LoVo (cell line): ENCODE measurements around the gene SESN2.

Experiments
- DNase-seq: peaks from one replicate; pipeline ENCODE4 v3.0.0-alpha.2; 2016; ENCODE audit warnings: low spot score

The SESN2 gene

DNA sequence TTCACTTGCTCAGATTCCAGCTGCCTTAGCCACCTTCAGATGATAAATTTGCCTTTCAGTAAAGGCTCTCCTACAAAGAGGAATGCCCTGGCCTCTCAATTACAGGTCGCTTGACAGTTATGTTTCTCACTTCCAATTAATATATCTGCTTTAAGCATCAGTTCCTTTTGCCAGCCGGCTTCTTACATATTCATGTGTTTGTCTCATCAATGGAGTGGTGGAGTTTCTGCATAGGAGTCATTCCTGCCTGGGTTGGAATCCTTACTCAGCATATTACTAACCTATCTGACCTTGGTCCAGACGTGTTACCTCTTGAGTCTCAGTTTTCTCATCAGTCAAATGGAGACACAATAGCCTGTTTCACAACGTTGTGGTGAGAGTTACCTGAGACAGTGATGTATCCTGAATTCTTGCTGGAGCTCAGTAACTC is 9.4 kb upstream of the SESN2 start:
- no peak for DNase-seq

DNA sequence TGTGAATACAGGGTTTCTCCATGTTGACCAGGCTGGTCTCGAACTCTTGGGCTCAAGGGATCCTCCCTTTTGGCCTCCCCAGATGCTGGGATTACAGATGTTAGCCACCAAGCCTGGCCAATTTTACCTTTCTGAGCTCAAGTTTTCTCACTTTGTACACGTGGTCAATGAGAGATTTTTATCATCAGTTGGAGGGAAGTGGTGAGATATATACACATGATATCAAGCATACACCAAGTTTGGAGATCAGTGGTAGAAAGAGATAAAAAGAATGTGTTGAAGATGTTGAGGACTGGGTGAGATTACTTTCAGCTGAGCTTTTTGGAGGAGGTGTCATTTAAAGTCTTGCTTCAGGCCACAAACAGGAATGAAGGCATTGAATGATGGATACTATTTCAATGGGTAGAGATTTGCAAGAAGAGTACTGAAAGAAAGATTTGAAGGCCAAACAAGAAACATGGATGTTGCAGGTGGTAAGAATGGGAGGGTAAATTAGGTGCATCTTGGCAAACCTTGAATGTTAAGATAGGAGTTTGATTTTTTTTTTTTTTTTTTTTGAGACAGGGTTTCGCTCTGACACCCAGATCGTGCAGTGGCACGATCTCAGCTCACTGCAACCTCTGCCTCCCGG is 3.0 kb upstream of the SESN2 start:
- DNase-seq, result no peak

DNA sequence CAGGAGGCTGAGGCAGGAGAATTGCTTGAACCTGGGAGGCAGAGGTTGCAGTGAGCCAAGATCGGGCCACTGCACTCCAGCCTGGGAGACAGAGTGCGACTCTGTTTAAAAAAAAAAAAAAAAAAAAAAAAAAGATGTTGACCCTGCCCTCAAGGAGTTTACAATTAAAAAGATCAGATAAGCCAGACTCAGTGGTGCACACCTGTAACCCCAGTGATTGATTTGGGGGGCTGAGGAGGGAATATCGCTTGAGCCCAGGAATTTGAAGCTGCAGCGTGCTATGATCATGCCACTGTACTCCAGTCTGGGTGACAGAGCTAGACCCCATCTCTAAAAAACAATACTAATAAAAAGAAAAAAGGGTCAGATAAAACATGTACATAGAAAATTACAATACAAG is 1.6 kb upstream of the SESN2 start:
- DNase-seq, result no peak

DNA sequence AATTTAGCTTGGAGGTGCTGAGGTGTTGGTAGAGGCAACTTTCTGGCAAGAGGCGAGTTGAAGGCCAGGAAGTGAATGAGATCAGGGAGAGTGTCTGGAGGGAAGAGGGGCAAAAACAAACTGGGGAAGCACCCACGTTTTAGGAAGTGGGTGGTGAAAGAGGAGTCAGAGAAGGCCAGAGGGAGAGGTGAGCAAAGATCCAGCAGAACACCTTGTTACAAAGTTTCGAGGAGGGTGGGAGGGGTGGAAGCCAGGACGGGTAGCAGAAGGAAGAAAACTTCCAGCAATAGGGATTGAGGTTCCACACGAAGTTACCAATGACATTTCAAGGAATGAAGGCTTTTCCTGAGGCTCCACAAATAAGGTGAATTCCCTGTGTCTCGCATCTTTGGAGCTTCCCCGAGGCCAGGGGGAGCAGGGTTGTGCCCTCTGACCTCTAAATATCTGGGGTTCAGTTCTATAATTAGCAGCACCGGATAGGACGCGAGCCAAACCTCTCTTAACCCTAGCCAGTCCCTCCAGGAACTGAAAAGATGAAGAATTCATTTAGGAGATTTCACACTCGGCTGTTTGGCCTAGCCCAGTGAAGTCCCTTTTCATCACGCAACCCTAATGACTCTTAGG is 578 bp upstream of the SESN2 start:
- no peak for DNase-seq

DNA sequence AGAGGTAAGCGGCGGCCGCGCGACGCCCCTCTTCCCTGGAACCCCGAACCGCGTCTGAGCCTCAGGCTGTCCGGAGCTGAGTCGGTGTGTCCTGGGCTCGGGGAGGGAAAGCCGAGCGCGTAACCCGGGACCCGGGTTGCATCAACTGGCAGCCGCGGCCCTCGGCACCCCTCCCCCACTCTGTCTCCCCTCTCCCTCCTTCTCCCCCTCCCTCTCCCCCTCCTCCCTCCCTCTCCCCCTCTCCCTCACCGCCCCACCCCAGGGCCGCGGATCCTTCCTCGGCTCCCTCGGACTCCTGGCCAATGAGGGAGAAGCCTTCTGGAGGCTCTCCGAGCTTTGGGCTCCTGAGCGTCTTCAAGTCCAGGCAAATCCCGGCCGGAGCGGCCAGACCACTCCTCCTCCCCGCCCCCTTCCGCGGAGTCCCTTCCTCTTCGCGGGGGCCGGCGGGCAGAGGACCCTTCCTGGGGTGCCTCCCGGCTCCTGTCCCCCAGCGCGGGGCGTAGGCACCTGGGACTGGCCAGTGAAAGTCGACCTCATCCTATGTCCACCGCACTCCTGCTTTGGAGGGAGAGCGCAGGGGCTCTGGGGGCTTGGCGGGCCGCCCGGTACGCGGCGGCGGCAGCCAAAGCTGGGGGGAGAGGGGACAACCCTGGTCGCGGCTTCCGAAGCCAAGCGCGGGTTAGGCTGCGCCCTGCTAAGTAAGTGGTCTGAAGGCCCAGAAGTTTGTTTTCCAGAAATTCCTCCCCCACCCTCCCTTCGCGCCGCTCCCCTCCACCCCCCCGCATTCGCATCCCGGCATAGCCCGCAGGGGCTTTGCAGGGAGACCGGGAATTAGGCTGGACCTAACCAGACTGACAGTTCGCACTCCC is 850 bp downstream of the SESN2 start:
- peak; percentile 39 for DNase-seq

DNA sequence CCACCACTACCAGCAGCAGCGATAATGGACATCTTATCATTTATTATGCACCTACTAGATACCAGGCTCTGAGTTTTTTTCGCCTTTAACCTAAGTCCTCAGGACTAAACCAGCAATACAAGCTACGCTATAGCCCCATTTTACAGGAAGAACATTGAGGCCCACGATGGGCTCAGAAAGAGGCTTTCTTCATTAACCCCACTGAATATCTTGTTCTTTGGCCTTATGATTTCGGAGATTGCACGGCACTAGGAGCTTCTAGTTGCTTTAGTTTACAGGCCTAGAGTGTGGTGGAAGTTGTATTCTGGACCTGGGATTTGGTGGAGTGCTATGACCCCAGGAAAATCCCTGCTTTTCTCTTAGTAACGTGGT is 1.5 kb downstream of the SESN2 start:
- DNase-seq, result no peak

DNA sequence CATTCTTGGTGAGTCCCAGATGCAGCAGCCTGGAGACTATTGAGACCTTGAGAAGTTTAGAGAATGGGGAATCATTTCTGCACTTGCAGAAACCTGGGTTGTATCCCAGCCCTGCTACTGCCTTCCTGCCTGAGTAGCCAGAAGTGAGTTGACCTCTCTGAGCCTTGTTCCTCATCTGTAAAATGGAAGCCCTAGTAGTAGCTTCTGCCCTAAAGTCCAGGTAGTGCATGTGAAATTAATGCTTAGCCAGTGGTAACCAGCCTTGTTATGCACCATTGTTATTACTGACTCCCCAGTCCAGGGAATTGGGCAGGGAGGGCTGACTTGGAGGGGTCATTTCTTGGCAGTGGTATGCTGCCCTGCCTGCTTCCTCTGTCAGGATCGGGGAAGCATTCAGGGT is 5.6 kb downstream of the SESN2 start:
- DNase-seq, result no peak

DNA sequence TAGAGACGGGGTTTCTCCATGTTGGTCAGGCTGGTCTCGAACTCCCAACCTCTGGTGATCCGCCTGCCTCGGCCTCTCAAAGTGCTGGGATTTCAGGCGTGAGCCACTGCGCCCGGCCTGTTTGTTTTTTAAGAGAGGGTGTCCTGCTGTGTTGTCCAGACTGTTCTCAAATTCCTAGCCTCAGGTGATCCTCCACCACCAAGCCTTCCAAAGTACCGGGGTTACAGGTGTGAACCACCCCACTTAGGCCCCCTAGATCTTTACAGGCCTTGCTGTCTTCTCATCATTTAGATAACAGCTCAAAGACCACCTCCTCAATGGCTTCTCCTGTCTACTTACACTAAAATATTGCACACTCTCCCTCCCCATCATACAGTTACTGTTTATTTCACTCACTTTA is 6.3 kb downstream of the SESN2 start:
- no peak for DNase-seq

DNA sequence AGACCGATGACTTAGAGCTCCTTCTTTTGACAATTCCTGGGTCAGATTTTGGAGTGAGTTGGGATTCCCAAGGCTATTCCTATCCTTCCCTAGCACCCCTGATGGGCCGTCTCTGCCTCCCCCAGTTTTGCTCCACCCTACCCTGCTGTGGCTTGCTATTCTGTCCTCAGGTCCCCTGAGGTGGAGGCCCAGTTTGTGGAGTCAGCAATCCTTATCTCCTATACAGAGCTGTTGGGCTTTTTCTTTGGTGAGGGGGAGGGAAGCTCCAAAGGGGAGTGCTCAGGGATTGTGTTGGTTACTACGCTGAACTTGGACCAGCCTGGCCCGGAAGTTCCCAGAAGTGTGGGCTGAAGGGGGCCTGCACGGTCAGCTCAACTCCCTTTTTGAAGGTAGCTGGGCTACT is 7.6 kb downstream of the SESN2 start:
- DNase-seq, result no peak

DNA sequence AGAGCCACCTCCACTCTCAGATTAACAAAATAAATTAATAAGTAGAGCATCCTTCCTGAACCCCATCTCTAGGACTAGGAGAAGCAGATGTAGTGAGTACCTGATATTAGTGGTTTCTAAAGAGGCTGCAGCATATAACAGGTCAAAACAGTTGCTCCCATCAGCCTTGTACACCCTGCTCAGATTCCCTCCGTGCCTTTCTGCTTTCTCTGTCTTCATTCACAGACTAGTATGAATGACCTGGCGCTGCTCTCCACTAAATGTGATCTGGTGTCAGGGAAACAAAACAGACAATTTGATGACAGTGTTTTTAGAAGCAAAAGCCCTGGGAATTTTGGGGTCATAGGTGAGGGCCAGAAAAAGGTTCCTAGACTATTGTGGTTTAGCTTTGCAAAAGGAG is 8.3 kb downstream of the SESN2 start:
- no peak for DNase-seq

DNA sequence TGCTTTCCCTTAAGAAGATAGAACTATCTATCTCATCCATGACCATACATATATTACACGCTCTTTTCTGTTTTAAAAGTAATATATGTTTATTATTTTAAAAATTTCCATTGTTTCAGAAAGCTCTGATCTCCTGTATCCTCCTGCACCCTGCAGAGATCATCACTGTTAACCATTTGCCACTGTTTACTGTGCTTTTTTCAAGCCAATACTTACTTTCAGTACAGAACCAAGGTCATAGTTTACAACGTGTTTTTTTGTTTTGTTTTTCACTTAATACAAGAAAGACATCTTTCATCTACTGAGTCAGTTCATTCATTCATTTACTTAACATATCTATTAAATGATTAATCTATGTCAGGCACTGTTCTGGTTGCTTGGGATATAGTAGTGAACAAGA is 10.2 kb downstream of the SESN2 start:
- DNase-seq, result no peak

DNA sequence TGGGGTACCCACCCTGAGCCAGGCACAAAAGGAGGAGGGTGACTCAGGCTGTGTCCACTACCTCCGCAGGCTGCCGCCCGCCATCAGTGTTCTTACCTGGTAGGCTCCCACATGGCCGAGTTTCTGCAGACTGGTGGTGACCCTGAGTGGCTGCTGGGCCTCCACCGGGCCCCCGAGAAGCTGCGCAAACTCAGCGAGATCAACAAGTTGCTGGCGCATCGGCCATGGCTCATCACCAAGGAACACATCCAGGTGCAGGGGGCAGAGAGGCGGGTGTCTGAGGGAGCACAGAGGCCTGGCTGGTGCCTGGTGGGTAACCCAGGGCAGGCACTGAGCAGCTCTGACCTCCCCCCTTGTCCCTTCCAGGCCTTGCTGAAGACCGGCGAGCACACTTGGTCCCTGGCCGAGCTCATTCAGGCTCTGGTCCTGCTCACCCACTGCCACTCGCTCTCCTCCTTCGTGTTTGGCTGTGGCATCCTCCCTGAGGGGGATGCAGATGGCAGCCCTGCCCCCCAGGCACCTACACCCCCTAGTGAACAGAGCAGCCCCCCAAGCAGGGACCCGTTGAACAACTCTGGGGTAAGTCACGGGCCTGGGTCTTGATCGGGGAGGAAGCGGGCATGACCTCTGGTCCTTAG is 13.0 kb downstream of the SESN2 start:
- DNase-seq, result no peak

DNA sequence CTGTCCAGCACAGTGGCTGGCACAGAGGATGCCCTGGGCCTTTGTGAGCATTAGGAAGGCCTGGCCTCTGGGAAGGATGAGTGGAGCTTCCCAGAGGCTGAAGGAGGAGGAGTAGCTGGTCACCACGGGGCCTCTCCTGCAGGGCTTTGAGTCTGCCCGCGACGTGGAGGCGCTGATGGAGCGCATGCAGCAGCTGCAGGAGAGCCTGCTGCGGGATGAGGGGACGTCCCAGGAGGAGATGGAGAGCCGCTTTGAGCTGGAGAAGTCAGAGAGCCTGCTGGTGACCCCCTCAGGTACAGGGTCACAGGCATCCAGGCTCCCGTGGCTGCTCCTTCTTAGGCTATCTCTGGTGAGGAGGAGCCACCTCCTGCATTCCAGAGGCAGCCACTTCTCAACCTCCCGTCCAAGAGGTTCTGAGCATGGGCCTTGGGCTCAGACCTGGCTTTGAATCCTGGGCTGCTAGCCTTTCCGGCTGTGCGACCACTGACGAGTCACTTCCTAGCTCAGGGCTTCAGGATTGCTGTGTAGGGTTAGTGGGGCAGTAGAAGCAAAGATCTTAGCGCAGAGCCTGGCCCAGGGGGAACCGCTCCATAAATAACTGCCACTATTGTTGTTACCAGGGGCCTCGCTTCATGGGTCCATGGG is 14.0 kb downstream of the SESN2 start:
- DNase-seq, result no peak

DNA sequence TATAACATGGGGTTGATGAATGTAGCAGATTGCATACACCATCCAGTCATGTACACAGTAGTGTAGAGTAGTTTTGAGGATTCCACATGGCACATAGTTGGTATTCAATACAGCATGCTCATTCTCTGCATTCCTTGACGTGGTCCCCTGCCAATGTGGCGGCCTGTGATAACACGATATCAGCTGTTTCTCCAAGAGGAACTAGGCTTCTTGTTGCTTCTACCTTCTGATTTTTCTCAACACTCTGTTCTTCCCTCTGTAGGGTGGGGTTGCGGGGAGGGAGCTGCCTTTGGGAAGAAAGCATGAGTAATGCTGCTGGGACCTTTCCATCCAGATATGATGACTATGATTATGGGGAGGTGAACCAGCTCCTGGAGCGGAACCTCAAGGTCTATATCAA is 19.4 kb downstream of the SESN2 start:
- no peak for DNase-seq

DNA sequence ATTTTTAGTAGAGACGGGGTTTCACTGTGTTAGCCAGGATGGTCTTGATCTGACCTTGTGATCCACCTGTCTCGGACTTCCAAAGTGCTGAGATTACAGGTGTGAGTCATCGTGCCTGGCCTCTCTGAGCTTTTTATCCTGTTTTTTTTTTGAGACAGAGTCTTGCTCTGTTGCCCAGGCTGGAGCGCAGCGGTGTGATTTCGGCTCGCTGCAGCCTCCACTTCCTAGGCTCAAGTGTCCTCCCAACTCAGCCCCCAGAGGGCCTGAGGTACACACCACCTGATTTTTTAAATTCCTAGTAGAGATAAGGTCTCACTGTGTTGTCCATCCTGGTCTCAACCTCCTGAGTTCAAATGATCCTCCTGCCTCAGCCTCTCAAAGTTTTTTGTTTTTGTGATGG is 20.4 kb downstream of the SESN2 start:
- no peak for DNase-seq

DNA sequence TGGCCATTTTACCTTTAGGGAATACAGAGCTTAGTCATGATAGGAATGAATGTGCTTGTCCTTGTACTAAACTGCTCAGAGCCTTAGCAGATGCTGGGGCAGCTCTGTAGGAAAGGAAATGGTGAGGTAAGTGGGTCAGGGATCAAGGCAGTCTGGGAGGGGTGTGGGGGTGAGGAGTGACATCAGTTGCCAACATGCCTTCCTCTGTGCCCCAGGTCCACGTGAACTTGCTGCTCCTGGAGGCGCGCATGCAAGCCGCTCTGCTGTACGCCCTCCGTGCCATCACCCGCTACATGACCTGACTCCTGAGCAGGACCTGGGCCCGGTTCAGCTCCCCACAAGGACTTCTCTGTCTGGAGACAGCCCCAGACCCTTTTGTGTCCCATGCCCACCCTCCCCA is 21.2 kb downstream of the SESN2 start:
- DNase-seq, result no peak

DNA sequence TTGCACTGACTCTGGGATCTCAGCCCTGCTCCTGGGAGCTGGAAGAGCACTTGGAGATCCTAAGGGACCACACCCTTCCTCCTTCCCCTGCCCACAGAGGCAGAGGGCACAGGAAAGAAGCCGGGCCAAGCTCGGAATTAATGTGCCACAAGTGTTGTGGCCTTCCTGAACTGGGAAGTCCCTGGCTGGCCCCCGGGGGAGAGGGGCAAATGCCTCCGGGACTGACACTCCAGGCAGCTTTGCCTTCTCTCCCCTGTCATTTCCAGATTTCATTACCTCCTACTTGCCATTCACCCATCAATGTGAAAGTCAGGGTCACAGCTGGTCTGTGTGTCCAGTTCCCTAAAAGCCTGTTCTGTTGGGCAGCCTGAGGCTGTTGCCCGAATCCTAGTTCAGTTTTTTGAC is 21.7 kb downstream of the SESN2 start:
- no peak for DNase-seq

DNA sequence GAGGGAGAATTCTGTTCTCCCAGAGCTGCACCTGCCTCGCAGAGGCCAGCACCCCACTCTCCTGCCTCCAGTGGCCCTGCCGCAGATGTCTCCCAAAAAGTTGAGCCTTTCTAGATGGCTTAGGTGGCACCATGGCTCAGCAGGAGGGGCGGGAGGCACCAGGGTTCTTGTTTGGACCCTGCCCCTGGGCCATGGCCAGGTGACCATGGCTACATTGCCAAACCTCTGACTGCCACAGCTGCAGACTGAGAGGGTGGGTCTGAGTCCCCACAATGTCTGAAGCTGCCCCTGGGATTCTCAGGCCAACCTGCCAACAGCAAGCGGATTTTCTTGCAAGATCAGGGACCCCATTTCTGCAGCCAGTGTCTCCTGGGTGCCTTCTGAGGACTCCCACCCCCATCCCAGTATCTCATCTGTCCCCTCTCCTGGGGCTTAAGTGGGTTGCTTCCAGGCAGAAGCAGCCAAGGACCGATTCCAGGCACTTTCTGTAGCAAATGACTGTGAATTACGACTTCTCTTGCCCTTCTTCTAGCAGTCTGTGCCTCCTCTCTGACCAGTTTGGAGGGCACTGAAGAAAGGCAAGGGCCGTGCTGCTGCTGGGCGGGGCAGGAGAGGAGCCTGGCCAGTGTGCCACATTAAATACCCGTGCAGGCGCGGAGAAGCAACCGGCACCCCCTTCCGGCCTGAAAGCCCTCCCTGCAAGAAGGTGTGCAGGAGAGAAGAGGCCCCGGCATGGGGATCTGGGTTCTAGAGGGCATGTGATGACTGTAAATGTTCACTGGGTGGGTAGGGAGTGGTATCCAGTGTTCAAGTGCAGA is 22.5 kb downstream of the SESN2 start:
- DNase-seq, result no peak

DNA sequence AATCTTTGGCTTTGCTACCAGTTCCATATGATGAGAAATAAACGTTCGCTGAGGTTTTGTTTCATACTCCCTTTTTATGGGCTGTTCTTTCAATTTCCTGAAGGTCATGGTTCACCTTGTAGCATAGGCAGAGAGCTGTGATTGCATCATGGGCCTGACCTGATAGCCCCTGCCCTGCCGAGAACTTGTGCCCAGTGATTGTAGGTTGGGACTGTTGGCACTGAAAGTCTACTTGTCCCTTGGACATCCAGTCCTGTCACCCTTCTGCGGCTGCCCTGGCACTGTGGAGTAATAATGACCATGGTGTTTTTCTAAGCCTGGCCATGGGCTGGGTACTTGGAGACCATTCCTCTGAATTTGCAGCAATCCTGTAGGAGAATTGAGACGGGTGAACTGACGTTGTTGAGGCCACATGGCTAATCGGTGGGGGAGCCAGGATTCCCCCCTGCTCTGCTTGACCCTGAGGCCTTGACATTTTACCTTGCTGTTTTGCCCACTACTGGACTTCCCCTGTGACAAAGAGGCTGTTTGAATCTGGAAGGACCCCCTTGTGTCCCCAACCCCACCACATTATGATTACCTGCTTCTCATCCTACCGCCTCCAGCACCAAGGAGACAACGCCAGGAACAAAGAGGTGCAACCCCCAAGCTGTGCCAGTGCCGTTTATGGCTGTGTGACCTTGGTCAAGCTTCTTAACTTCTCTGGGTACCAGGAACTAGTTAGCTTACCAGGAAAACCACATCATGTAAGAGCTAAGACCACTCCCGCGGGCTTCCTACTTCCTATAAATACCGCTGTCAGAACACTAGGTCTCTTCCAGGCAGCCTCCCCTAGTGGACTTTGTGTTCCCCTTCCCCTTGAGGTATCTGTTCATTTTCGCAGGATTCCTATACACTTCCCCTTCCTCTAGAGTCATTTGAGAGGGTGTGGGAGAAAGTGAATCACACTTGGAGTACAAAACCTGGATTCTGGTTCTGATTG is 23.4 kb downstream of the SESN2 start:
- no peak for DNase-seq

DNA sequence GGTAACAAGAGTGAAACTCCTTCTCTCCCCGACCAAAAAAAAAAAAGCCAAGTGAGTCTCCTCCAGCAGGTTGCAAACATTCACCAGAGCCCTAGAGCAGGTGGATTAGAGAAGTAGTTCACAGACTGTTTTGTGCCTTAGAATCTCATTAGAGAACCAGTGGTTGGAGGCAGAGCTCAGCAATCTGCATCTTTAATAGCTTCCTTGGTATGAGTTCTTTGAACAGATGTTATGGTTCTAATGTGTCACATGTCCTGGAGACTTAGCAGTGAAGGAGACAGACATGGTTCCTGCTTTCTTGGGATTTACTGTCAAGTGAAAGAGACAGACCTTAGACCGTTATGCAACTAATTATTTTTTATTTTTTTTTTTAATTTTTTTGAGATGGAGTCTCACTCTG is 26.8 kb downstream of the SESN2 start:
- no peak for DNase-seq
